DOHH2 (cell line): ENCODE measurements around the gene TNFRSF6B.
"Not testable (repeated sequence)": the region's sequence is repeated elsewhere in the genome, so short reads cannot be mapped to it uniquely, and the experiment has no call there.

Source experiments
- EZH2phosphoT487 ChIP-seq: fragments of 200-600 bp; sonication (generic); IDR thresholded peaks from 2 replicates; pipeline ENCODE4 v1.6.1; 2017; ENCODE audit warnings: borderline replicate concordance, mild to moderate bottlenecking, antibody characterized with exemption, low read length, moderate library complexity, mixed read lengths
- TF ChIP-seq, protein P1 (sequence below): fragments of 200-600 bp; sonication (generic); IDR thresholded peaks from one replicate; pipeline ENCODE4 v1.5.1; 2014; ENCODE audit warnings: antibody characterized with exemption, mild to moderate bottlenecking, low read depth, low read length; ENCODE audit not compliant: poor library complexity, severe bottlenecking

DNA sequence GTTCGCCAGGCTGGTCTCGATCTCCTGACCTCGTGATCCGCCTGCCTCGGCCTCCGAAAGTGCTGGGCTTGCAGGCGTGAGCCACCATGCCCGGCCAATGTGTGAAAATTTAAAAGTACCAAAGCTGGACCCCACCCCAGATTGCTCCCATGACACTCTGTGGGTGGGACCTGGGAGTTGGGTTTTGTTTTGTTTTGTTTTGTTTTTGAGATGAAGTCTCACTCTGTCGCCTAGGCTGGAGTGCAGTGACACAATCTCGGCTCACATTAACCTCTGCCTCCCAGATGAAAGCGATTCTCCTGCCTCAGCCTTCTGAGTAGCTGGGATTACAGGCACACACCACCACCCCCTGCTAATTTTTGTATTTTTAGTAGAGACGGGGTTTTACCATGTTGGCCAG, 24.8 kb upstream of the TNFRSF6B start:
- TF ChIP-seq, protein P1, sequence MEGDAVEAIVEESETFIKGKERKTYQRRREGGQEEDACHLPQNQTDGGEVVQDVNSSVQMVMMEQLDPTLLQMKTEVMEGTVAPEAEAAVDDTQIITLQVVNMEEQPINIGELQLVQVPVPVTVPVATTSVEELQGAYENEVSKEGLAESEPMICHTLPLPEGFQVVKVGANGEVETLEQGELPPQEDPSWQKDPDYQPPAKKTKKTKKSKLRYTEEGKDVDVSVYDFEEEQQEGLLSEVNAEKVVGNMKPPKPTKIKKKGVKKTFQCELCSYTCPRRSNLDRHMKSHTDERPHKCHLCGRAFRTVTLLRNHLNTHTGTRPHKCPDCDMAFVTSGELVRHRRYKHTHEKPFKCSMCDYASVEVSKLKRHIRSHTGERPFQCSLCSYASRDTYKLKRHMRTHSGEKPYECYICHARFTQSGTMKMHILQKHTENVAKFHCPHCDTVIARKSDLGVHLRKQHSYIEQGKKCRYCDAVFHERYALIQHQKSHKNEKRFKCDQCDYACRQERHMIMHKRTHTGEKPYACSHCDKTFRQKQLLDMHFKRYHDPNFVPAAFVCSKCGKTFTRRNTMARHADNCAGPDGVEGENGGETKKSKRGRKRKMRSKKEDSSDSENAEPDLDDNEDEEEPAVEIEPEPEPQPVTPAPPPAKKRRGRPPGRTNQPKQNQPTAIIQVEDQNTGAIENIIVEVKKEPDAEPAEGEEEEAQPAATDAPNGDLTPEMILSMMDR, result not testable (repeated sequence)
- TF ChIP-seq EZH2phosphoT487, result not testable (repeated sequence)
